CD4-positive, alpha-beta T cell (primary cell): Measurements from ENCODE around the gene SLC25A26. TPM values are rescaled to one million over a fixed set of nuclear protein-coding genes. Genes with fewer than 3 reads are reported as not detected.

Experiments used
- ATAC-seq: fragments of 200-7000 bp; cut with Tn5 transposase; one replicate; pipeline ENCODE4 v1.10.0; 2022; ENCODE audit warnings: mild to moderate bottlenecking; ENCODE audit not compliant: poor library complexity
- CTCF ChIA-PET: fragments of 350-600 bp; sonication (Branson Sonifier 250); formaldehyde crosslinking; loops from one replicate; lab custom pipeline; 2021; ENCODE audit warnings: antibody characterized with exemption, inconsistent platforms; lab: Charles Lee
- POLR2A ChIA-PET: fragments of 350-600 bp; sonication (Branson Sonifier 250); formaldehyde crosslinking; loops from one replicate; lab custom pipeline; 2021; ENCODE audit warnings: antibody characterized with exemption, inconsistent platforms; lab: Charles Lee
- DNase-seq, 14 experiments: peaks; one replicate each; pipeline ENCODE4 v3.0.0-alpha.2; 2013 to 2020; ENCODE audit warnings: mixed read lengths in 2 of 14
- H3K27ac ChIP-seq, 2 donors: one replicate each; pipeline versions ENCODE4 v1.5.1 to v1.7.0; 2013; ENCODE audit warnings: low read length in 2 of 2, low read depth in 1 of 2, mild to moderate bottlenecking in 1 of 2
- H3K27me3 ChIP-seq, 2 experiments: 1 replicate in 1 of 2; 2 replicates in 1 of 2; pipeline versions ENCODE4 v1.6.1 to v1.7.0; 2013; ENCODE audit warnings: low read length in 2 of 2, control low read depth in 1 of 2, mild to moderate bottlenecking in 1 of 2, moderate library complexity in 1 of 2; ENCODE audit not compliant: insufficient read depth in 2 of 2, control insufficient read depth in 1 of 2
- H3K36me3 ChIP-seq: one replicate; pipeline ENCODE4 v1.6.1; 2013; ENCODE audit warnings: low read length, control low read depth; ENCODE audit not compliant: insufficient read depth
- H3K4me1 ChIP-seq: one replicate; pipeline ENCODE4 v1.6.1; 2013; ENCODE audit warnings: low read length, control low read depth; ENCODE audit not compliant: insufficient read depth
- H3K4me3 ChIP-seq: one replicate; pipeline ENCODE4 v1.5.1; 2013; ENCODE audit warnings: mild to moderate bottlenecking, low read length, moderate library complexity
- H3K9me3 ChIP-seq, 2 experiments: 1 replicate in 1 of 2; 2 replicates in 1 of 2; pipeline versions ENCODE4 v1.6.1 to v1.7.0; 2013; ENCODE audit warnings: low read length in 2 of 2, mild to moderate bottlenecking in 2 of 2, control low read depth in 1 of 2, moderate library complexity in 1 of 2; ENCODE audit not compliant: control insufficient read depth in 1 of 2, insufficient read depth in 1 of 2
- H3K27ac Mint-ChIP-seq: one replicate; pipeline ENCODE4 v1.8.0; 2020; ENCODE audit warnings: mixed read lengths
- H3K27me3 Mint-ChIP-seq: one replicate; pipeline ENCODE4 v1.8.0; 2021; ENCODE audit warnings: mixed read lengths
- H3K36me3 Mint-ChIP-seq: one replicate; pipeline ENCODE4 v1.8.0; 2021; ENCODE audit warnings: low read depth, mixed read lengths
- H3K4me1 Mint-ChIP-seq: one replicate; pipeline ENCODE4 v1.8.0; 2021; ENCODE audit warnings: low read depth, mixed read lengths
- H3K4me3 Mint-ChIP-seq: one replicate; pipeline ENCODE4 v1.8.0; 2020; ENCODE audit warnings: mild to moderate bottlenecking, mixed read lengths
- H3K9me3 Mint-ChIP-seq: one replicate; pipeline ENCODE4 v1.8.0; 2020; ENCODE audit warnings: mixed read lengths
- CTCF ChIP-seq: fragments of 200-600 bp; IDR thresholded peaks from one replicate; pipeline ENCODE4 v1.8.0; 2022; ENCODE audit warnings: antibody characterized with exemption, mild to moderate bottlenecking
- intact Hi-C, 2 experiments: fragments of 100-400 bp; cut with DNase I in 1 of 2; cut with micrococcal nuclease in 1 of 2; formaldehyde crosslinking; loops; one replicate each; pipeline versions ENCODE4 v1.15.1 to v1.9.0; 2023 to 2025; cut with DNase I, micrococcal nuclease
- total RNA-seq, 174 experiments: library from RNA in 2 of 174; stranded (reverse) in 2 of 174; gene quantifications; one replicate each; pipeline ENCODE4 v1.2.3 and lab custom pipeline; 2021 to 2026

SLC25A26 gene
- total RNA-seq, 2 experiments from 2014 or later = 26.9 to 30.2 TPM

- H3K27me3 Mint-ChIP-seq = no peaks in the 10 kb centered on the region
- DNase-seq (no peak), ATAC-seq (no peak)
- peaks cover 65% of the 10 kb centered on the region for H3K36me3 Mint-ChIP-seq
- no peak for TF ChIP-seq CTCF
- no peaks in the 10 kb centered on the region for H3K4me1 Mint-ChIP-seq
- intact Hi-C loops = no loop called here
- no peaks in the 10 kb centered on the region for H3K27me3 ChIP-seq
- H3K9me3 ChIP-seq = no peaks in the 10 kb centered on the region
- no peak overlapping the region for H3K27ac ChIP-seq
- peaks cover 80% of the 10 kb centered on the region for H3K36me3 ChIP-seq
- no peaks in the 10 kb centered on the region for H3K9me3 Mint-ChIP-seq
- no peak overlapping the region for H3K4me3 Mint-ChIP-seq
- CTCF ChIA-PET = no interaction called here
- POLR2A ChIA-PET = no interaction called here
- H3K4me1 ChIP-seq = no peaks in the 10 kb centered on the region
- H3K4me3 ChIP-seq = no peak overlapping the region
- H3K27ac Mint-ChIP-seq = no peak overlapping the region
Observed at GRCh38 chr3:66400411-66401156, 179.8 kb downstream of the SLC25A26 start.

- intact Hi-C loops = no loop called here
- Mint-ChIP-seq H3K27ac (no peak overlapping the region), H3K4me1 (no peaks in the 10 kb centered on the region), H3K36me3 (peaks cover 60% of the 10 kb centered on the region), H3K9me3 (no peaks in the 10 kb centered on the region), H3K4me3 (no peak overlapping the region), H3K27me3 (no peaks in the 10 kb centered on the region)
- ChIA-PET CTCF (no interaction called here), POLR2A (no interaction called here)
- Histone ChIP-seq H3K4me3 (no peak overlapping the region), H3K27me3 (no peaks in the 10 kb centered on the region), H3K27ac (no peak overlapping the region), H3K4me1 (no peaks in the 10 kb centered on the region), H3K36me3 (peaks cover 81% of the 10 kb centered on the region), H3K9me3 (no peaks in the 10 kb centered on the region)
- ATAC-seq (no peak), DNase-seq (no peak)
- no peak for TF ChIP-seq CTCF
Observed at GRCh38 chr3:66401157-66401550, 180.4 kb downstream of the SLC25A26 start.

DNA sequence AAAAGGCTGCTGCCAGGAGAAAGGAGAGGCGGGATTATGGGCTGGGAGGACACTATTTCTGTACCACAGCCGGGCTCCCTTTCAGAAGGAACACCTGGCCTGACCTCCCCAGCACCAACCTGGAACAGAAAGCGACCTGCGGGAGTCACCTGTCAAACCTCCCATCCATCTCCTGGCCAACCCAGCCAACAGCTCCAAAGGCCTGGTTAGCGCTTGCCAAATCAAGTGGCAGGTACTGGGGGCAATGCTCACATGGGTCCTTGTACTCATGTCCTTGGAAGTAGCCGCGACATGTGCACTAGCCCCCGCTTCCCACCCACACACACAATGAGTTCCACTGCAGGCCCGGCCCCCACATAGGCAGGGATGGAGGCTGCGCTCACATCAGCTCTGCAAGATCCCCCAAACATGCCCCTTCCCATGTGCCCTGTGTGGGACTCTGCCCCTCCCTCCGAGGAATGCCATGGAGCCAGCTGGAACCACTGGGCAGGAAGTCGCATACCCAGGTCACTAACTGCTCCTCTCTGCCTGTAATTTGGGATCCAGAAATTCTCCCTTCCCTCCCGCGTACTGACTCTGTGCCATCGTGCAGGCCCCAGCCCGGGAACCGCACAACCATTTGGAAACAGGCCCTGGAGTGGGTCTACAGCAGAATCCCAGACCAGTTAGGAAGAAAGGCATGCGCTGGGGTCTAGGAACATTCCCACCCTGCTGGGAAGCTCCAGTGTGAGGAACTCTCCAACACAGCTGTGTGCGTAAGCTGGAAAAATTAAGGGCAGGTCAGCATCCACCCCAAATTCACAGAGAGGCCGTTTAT is 181.1 kb downstream of the SLC25A26 start:
- ATAC-seq (no peak), DNase-seq (no peak)
- no peaks in the 10 kb centered on the region for H3K27me3 Mint-ChIP-seq
- H3K4me3 Mint-ChIP-seq = no peak overlapping the region
- no peaks in the 10 kb centered on the region for H3K9me3 Mint-ChIP-seq
- H3K4me1 Mint-ChIP-seq = no peaks in the 10 kb centered on the region
- no peak overlapping the region for H3K27ac Mint-ChIP-seq
- Histone ChIP-seq H3K27me3 (no peaks in the 10 kb centered on the region), H3K27ac (no peak overlapping the region), H3K4me1 (no peaks in the 10 kb centered on the region), H3K36me3 (peaks cover 81% of the 10 kb centered on the region), H3K4me3 (no peak overlapping the region), H3K9me3 (no peaks in the 10 kb centered on the region)
- intact Hi-C loops = no loop called here
- H3K36me3 Mint-ChIP-seq = peaks cover 52% of the 10 kb centered on the region
- ChIA-PET CTCF (no interaction called here), POLR2A (no interaction called here)
- TF ChIP-seq CTCF = no peak
